Femur (tissue), 1 donor: ENCODE measurements around the gene KRT84.

ENCODE experiments used
- DNase-seq: peaks from one replicate; pipeline ENCODE4 v3.0.0-alpha.2; 2017

The KRT84 gene

GRCh38 chr12:52338241-52338960 lies 47.1 kb downstream of the KRT84 start:
- DNase-seq, result no peak

GRCh38 chr12:52337054-52337453 lies 48.4 kb downstream of the KRT84 start:
- no peak for DNase-seq

DNA sequence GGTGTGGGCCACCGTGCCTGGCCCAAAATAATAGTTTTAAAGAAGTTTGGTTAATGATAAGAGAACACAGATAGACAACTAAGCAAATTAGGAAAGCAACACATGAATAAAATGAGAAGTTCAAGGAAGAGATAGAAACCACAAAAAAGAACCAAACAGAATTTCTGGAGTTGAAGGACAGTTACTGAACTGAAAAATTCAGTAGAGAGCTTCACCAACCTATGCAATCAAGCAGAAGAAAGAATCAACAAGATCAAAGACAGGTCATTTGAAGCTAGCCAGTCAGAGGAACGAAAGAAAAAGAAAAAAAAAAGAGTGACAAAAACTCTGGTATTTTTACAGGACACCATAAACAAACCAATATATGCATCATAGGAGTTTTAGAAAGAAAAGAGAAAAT lies 48.8 kb downstream of the KRT84 start:
- DNase-seq, result no peak

DNA sequence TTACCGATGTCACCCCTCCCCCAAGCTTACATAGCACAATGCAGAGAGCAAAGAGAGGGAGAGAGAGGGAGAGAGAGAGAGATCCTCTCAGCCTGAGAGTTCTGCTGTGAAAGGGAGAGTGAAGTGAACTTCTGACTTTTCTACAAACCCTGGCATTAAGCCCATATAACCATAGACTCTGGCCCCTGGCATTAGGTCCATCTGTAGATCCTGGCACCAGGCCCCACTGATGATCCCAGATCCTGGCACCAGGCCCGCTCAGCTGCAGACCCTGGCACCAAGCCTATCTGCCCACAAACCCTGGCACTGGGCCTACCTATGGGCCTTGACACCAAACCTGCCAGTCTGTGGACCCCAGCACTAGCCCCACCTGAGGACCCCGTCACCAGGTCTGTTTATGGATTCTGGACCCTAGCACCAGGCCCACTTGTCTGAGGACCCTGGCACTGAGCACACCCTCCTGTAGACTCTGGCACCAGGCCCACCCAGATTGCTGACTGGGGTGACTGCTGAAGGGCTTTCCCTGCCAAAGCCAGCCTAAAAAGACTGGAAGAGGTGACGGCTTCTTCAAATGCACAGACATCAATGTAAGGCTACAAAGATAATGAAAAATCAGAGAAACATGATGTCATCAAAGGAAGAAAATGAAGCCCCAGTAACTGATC lies 49.7 kb downstream of the KRT84 start:
- DNase-seq, result no peak

GRCh38 chr12:52334185-52334584 lies 51.3 kb downstream of the KRT84 start:
- DNase-seq, result no peak

- DNase-seq, result no peak
Observed at GRCh38 chr12:52333321-52333720, 52.1 kb downstream of the KRT84 start.

DNA sequence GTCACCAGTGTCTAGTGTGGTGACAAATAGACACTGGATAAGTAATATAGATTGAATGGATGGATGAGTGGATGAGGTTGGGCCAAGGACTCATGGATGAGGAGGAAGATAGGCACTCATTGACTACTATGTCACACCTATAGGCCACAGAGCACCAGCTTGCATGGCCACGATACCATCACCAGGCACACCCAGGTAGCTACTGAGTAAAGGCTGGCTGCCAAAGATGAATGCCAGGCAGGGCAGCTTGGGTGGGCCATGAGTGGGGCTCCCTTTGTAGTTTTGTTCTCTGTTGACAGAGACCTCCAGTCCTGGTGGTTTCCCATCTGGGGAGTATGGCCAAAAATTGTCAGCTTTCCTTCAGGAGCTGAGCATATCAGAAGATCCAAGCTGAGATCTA lies 53.1 kb downstream of the KRT84 start:
- no peak for DNase-seq

DNA sequence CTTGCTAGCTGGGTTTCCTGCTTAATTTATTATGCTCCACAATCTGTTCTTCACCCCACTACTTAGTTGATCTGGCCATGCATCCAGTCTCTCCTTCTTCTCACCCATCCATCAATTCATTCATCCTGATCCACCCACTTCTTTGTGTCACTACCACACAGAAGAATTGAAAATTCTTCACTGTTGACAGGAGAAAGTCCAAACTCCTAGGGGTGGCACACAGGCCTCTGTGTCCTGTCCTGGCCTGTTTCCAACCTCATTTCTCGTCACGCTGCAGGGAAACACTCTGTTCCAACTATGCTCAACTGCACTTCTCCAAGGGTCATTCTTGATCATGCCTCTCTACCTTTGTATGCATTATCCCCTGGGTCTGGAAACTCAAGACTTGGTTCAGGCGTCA lies 53.6 kb downstream of the KRT84 start:
- DNase-seq, result no peak

- no peak for DNase-seq
Observed at GRCh38 chr12:52331039-52331438, 54.4 kb downstream of the KRT84 start.

GRCh38 chr12:52327830-52328500 lies 57.5 kb downstream of the KRT84 start:
- no peak for DNase-seq
